SK-N-SH (cell line): ENCODE results near the gene USO1. TPM values are rescaled to one million over a fixed set of nuclear protein-coding genes. Genes with fewer than 3 reads are reported as not detected.
"Not testable (repeated sequence)": the region's sequence is repeated elsewhere in the genome, so short reads cannot be mapped to it uniquely, and the experiment has no call there.

ENCODE experiments used
- CTCF ChIA-PET: fragments of 300-600, 350-600 bp; formaldehyde crosslinking; extraction: SDS; loops from one replicate; lab custom pipeline; 2021; lab: Yijun Ruan, JAX
- POLR2A ChIA-PET: fragments of 350-600 bp; sonication (Branson Sonifier 250); formaldehyde crosslinking; extraction: SDS; loops from one replicate; lab custom pipeline; 2020; ENCODE audit warnings: antibody characterized with exemption, inconsistent platforms; lab: Yijun Ruan, JAX
- DNase-seq: peaks from one replicate; pipeline ENCODE4 v3.0.0; 2012
- H2AFZ ChIP-seq: fragments of 200-600 bp; sonication (generic); 2 replicates; pipeline ENCODE4 v1.8.1; 2016; ENCODE audit warnings: antibody characterized with exemption, mild to moderate bottlenecking, low read depth
- H3F3A ChIP-seq: fragments of 200-600 bp; sonication (generic); replicated peaks from 2 replicates; pipeline ENCODE3; 2016; ENCODE audit warnings: antibody characterized with exemption, mild to moderate bottlenecking; ENCODE audit not compliant: insufficient read depth
- H3K27ac ChIP-seq, 2 experiments: fragments of 200-500 bp in 1 of 2; fragments of 200-600 bp in 1 of 2; sonication (Bioruptor generic) in 1 of 2; sonication (generic), shearing (Covaris generic) in 1 of 2; 2 replicates each; pipeline versions ENCODE4 v1.5.1 to v1.6.1; 2014 to 2016; ENCODE audit warnings: low read depth in 2 of 2, inconsistent platforms in 1 of 2, low read length in 1 of 2, mild to moderate bottlenecking in 1 of 2, mixed read lengths in 1 of 2
- H3K27me3 ChIP-seq: fragments of 200-600 bp; sonication (generic), shearing (Covaris generic); 2 replicates; pipeline ENCODE4 v1.6.1; 2016; ENCODE audit warnings: mixed run types; ENCODE audit not compliant: insufficient read depth
- H3K36me3 ChIP-seq, 2 experiments: fragments of 200-500 bp in 1 of 2; fragments of 200-600 bp in 1 of 2; sonication (Bioruptor generic) in 1 of 2; sonication (generic) in 1 of 2; replicated peaks in 1 of 2; 2 replicates each; pipeline versions ENCODE3 to v1.5.1; 2014 to 2016; ENCODE audit warnings: low read length in 1 of 2, mild to moderate bottlenecking in 1 of 2; ENCODE audit not compliant: insufficient read depth in 2 of 2, control insufficient read depth in 1 of 2
- H3K4me1 ChIP-seq, 2 experiments: fragments of 200-500 bp in 1 of 2; fragments of 200-600 bp in 1 of 2; sonication (Bioruptor generic) in 1 of 2; sonication (generic), shearing (Covaris generic) in 1 of 2; 2 replicates each; pipeline versions ENCODE4 v1.5.1 to v1.6.1; 2014 to 2016; ENCODE audit warnings: low read depth in 1 of 2, low read length in 1 of 2, mixed run types in 1 of 2; ENCODE audit not compliant: insufficient read depth in 2 of 2, control insufficient read depth in 1 of 2
- H3K4me2 ChIP-seq: fragments of 200-600 bp; sonication (generic), shearing (Covaris generic); 2 replicates; pipeline ENCODE4 v1.6.1; 2017; ENCODE audit warnings: mixed run types
- H3K4me3 ChIP-seq, 2 experiments: fragments of 200-500 bp in 1 of 2; fragments of 200-600 bp in 1 of 2; sonication (Bioruptor generic) in 1 of 2; sonication (generic), shearing (Covaris generic) in 1 of 2; 2 replicates each; pipeline versions ENCODE4 v1.5.1 to v1.8.1; 2014 to 2016; ENCODE audit warnings: low read depth in 2 of 2, inconsistent platforms in 1 of 2, low read length in 1 of 2, mild to moderate bottlenecking in 1 of 2, mixed read lengths in 1 of 2, moderate library complexity in 1 of 2
- H3K79me2 ChIP-seq: fragments of 200-600 bp; sonication (generic); 2 replicates; pipeline ENCODE4 v1.8.1; 2017; ENCODE audit warnings: mild to moderate bottlenecking; ENCODE audit not compliant: insufficient read depth
- H3K9ac ChIP-seq: fragments of 200-600 bp; sonication (generic); 2 replicates; pipeline ENCODE4 v1.6.1; 2017; ENCODE audit warnings: mixed run types
- H3K9me2 ChIP-seq: fragments of 200-600 bp; sonication (generic); 2 replicates; pipeline ENCODE4 v1.6.1; 2017; ENCODE audit warnings: mixed run types
- H3K9me3 ChIP-seq: fragments of 200-600 bp; sonication (generic); 2 replicates; pipeline ENCODE4 v1.6.1; 2017; ENCODE audit warnings: mixed run types, mild to moderate bottlenecking, moderate library complexity
- H4K20me1 ChIP-seq: fragments of 200-600 bp; sonication (generic); 2 replicates; pipeline ENCODE4 v1.6.1; 2017; ENCODE audit warnings: mild to moderate bottlenecking, mixed run types; ENCODE audit not compliant: insufficient read depth
- CTCF ChIP-seq: fragments of 200-600 bp; sonication (generic); IDR thresholded peaks from 2 replicates; pipeline ENCODE4 v1.6.1; 2017; ENCODE audit warnings: antibody characterized with exemption, mild to moderate bottlenecking, moderate library complexity
- FOXM1 ChIP-seq: IDR thresholded peaks from 2 replicates; pipeline ENCODE4 v1.4.0; 2012; ENCODE audit warnings: low read depth, mild to moderate bottlenecking
- GATA2 ChIP-seq: sonication (generic); formaldehyde crosslinking; IDR thresholded peaks from 2 replicates; pipeline ENCODE4 v1.5.0; 2020; ENCODE audit warnings: mild to moderate bottlenecking, missing genetic modification reagents
- MEF2A ChIP-seq: IDR thresholded peaks from 2 replicates; pipeline ENCODE4 v1.4.0; 2012; ENCODE audit warnings: low read depth, borderline replicate concordance
- NRF1 ChIP-seq: IDR thresholded peaks from 2 replicates; pipeline ENCODE4 v1.6.1; 2012; ENCODE audit warnings: low read depth, mild to moderate bottlenecking, low read length
- SIN3A ChIP-seq: IDR thresholded peaks from 2 replicates; pipeline ENCODE4 v1.6.1; 2012; ENCODE audit warnings: low read depth, mild to moderate bottlenecking, low read length, moderate library complexity, borderline replicate concordance
- USF1 ChIP-seq: IDR thresholded peaks from 2 replicates; pipeline ENCODE4 v1.4.0; 2012; ENCODE audit warnings: low read depth, borderline replicate concordance
- WGBS: methylation state at CpG from one replicate; pipeline ENCODE4 v1.1.6; 2017; ENCODE audit warnings: low lambda C conversion rate; 5-methylcytosine and 5-hydroxymethylcytosine counted together
- polyA plus RNA-seq, 3 experiments: library from polyadenylated mRNA; depleted of rRNA; stranded (reverse); fragments of >200 nt; gene quantifications; 2 replicates each; pipeline ENCODE4 v1.2.3, GENCODE V29; 2012

Gene USO1
- polyA plus RNA-seq, 1 of the 3 experiments (the other 2 are of a cell fraction) = 25.6 TPM

GRCh38 chr4:75686346-75686745, 38.0 kb upstream of the USO1 start (continued):
- TF ChIP-seq CTCF = no peak
- TF ChIP-seq GATA2 = no peak

- H2AFZ ChIP-seq, H3K9ac ChIP-seq, H3K4me3 ChIP-seq, CTCF ChIA-PET, DNase-seq, H3K79me2 ChIP-seq, H3K4me2 ChIP-seq, H3K4me1 ChIP-seq, H3K27ac ChIP-seq, H3K9me2 ChIP-seq, H3K36me3 ChIP-seq, H3F3A ChIP-seq, H3K9me3 ChIP-seq, H4K20me1 ChIP-seq, H3K27me3 ChIP-seq: not testable (repeated sequence)
- 100% methylated on average over 1 of the region's 1 CpG for WGBS
- POLR2A ChIA-PET = interaction anchor here (0.6 kb wide), 1 partner anchor 189 kb away, joined by 3 read pairs; no protein-coding TSS in a partner anchor
Measured at GRCh38 chr4:75687125-75687524, 37.3 kb upstream of the USO1 start.

- CTCF ChIA-PET = interaction anchor here (1.0 to 1.2 kb wide), 2 partner anchors 10 to 40 kb away, joined by 3 read pairs; no protein-coding TSS in a partner anchor
- H3K27ac ChIP-seq, DNase-seq, H3K9ac ChIP-seq, POLR2A ChIA-PET, H2AFZ ChIP-seq, H3K4me1 ChIP-seq, H3F3A ChIP-seq, H3K9me3 ChIP-seq, H3K9me2 ChIP-seq, H3K4me2 ChIP-seq, H4K20me1 ChIP-seq, H3K4me3 ChIP-seq, H3K27me3 ChIP-seq, H3K79me2 ChIP-seq, H3K36me3 ChIP-seq: not testable (repeated sequence)
- WGBS = 98% methylated on average over 5 of the region's 5 CpGs
Measured at GRCh38 chr4:75692066-75692465, 32.3 kb upstream of the USO1 start.

GRCh38 chr4:75696071-75696470, 28.3 kb upstream of the USO1 start:
- ChIA-PET CTCF (interaction anchor here (1.1 kb wide), 1 partner anchor 28 kb away, joined by 4 read pairs; the partner anchor contains the start of gene USO1), POLR2A (interaction anchor here (0.7 kb wide), 1 partner anchor 24 kb away, joined by 3 read pairs; no protein-coding TSS in a partner anchor)
- no peak overlapping the region for H3K9ac ChIP-seq
- H3K27me3 ChIP-seq = no peaks in the 10 kb centered on the region
- no peaks in the 10 kb centered on the region for H3F3A ChIP-seq
- no peak overlapping the region for H2AFZ ChIP-seq
- no peaks in the 10 kb centered on the region for H3K9me3 ChIP-seq
- no peak for TF ChIP-seq MEF2A
- TF ChIP-seq SIN3A = no peak
- no peak for TF ChIP-seq FOXM1
- TF ChIP-seq USF1 = no peak
- TF ChIP-seq NRF1 = no peak
- H3K4me3 ChIP-seq = no peak overlapping the region
- H3K4me2 ChIP-seq = no peak overlapping the region
- H3K4me1 ChIP-seq = no peaks in the 10 kb centered on the region
- H3K36me3 ChIP-seq = no peaks in the 10 kb centered on the region
- H3K9me2 ChIP-seq = no peaks in the 10 kb centered on the region
- H4K20me1 ChIP-seq = no peaks in the 10 kb centered on the region
- no peak overlapping the region for H3K27ac ChIP-seq
- no peak for DNase-seq
- 95% methylated on average over 2 of the region's 3 CpGs for WGBS
- no peaks in the 10 kb centered on the region for H3K79me2 ChIP-seq
